Hypothalamus (tissue), 51 donors: ENCODE data around the gene MAP3K20.
A peak's percentile ranks its signal among the peaks of the same experiment; 100 is the strongest.

Experiments used
- DNase-seq, 51 donors: peaks; one replicate each; lab custom pipeline; 2025; lab: John Stamatoyannopoulos, UW

The MAP3K20 gene

GRCh38 chr2:173221937-173222594 is 146.4 kb downstream of the MAP3K20 start:
- no peak for DNase-seq

- no peak for DNase-seq
Measured at GRCh38 chr2:173223871-173224270, 148.2 kb downstream of the MAP3K20 start.

GRCh38 chr2:173226899-173227698 is 151.5 kb downstream of the MAP3K20 start:
- peak in 2 of 51 donors; percentile 2 to 8 for DNase-seq

- DNase-seq: no peak
Measured at GRCh38 chr2:173229086-173229485, 153.4 kb downstream of the MAP3K20 start.

- no peak for DNase-seq
Measured at GRCh38 chr2:173230181-173230580, 154.5 kb downstream of the MAP3K20 start.

GRCh38 chr2:173231042-173231441 is 155.4 kb downstream of the MAP3K20 start:
- DNase-seq: peak in 1 of 51 donors; percentile 1

- DNase-seq: no peak
Measured at GRCh38 chr2:173231465-173231864, 155.8 kb downstream of the MAP3K20 start.

- no peak for DNase-seq
Measured at GRCh38 chr2:173232956-173233744, 157.5 kb downstream of the MAP3K20 start.

- DNase-seq: no peak
Measured at GRCh38 chr2:173235947-173236803, 160.5 kb downstream of the MAP3K20 start.

GRCh38 chr2:173238385-173238784 is 162.7 kb downstream of the MAP3K20 start:
- no peak for DNase-seq

GRCh38 chr2:173238831-173239230 is 163.2 kb downstream of the MAP3K20 start:
- DNase-seq: no peak

GRCh38 chr2:173239644-173240043 is 164.0 kb downstream of the MAP3K20 start:
- peak in 1 of 51 donors; percentile 17 for DNase-seq

- no peak for DNase-seq
Measured at GRCh38 chr2:173240083-173240482, 164.4 kb downstream of the MAP3K20 start.

GRCh38 chr2:173241643-173242042 is 166.0 kb downstream of the MAP3K20 start:
- no peak for DNase-seq

GRCh38 chr2:173247156-173247555 is 171.5 kb downstream of the MAP3K20 start:
- DNase-seq: no peak

- DNase-seq: no peak
Measured at GRCh38 chr2:173248381-173248780, 172.7 kb downstream of the MAP3K20 start.

GRCh38 chr2:173249661-173250641 is 174.3 kb downstream of the MAP3K20 start:
- peak in 1 of 51 donors; percentile 13 for DNase-seq

GRCh38 chr2:173251225-173251624 is 175.6 kb downstream of the MAP3K20 start:
- DNase-seq: no peak

- no peak for DNase-seq
Measured at GRCh38 chr2:173252581-173252980, 176.9 kb downstream of the MAP3K20 start.
